Karpas-422 (cell line): Measurements from ENCODE around the gene SRA1. TPM values are rescaled to one million over a fixed set of nuclear protein-coding genes. Genes with fewer than 3 reads are reported as not detected.

Source experiments
- DNase-seq: peaks from one replicate; pipeline ENCODE4 v3.0.0-alpha.2; 2015
- H2AFZ ChIP-seq: fragments of 200-600 bp; sonication (generic); 2 replicates; pipeline ENCODE4 v1.6.1; 2014; ENCODE audit warnings: antibody characterized with exemption, low read length, mixed read lengths
- H3K27ac ChIP-seq: fragments of 200-600 bp; sonication (generic); 2 replicates; pipeline ENCODE4 v1.5.1; 2014; ENCODE audit warnings: mild to moderate bottlenecking, low read length, moderate library complexity
- H3K27me3 ChIP-seq: fragments of 200-600 bp; sonication (generic); 2 replicates; pipeline ENCODE4 v1.6.1; 2014; ENCODE audit warnings: low read length, mixed read lengths
- H3K36me3 ChIP-seq: fragments of 200-600 bp; sonication (generic); 2 replicates; pipeline ENCODE4 v1.6.1; 2014; ENCODE audit warnings: low read length, mixed read lengths; ENCODE audit not compliant: insufficient read depth
- H3K4me1 ChIP-seq: fragments of 200-600 bp; sonication (generic); 2 replicates; pipeline ENCODE4 v1.6.1; 2014; ENCODE audit warnings: mild to moderate bottlenecking, low read length, mixed read lengths
- H3K4me2 ChIP-seq: fragments of 200-600 bp; sonication (generic); 2 replicates; pipeline ENCODE4 v1.6.1; 2014; ENCODE audit warnings: low read length, low read depth, mild to moderate bottlenecking; ENCODE audit not compliant: poor library complexity, severe bottlenecking
- H3K4me3 ChIP-seq: fragments of 200-600 bp; sonication (generic); 2 replicates; pipeline ENCODE4 v1.5.1; 2014; ENCODE audit warnings: mild to moderate bottlenecking, antibody characterized with exemption, low read length, mixed read lengths
- H3K79me2 ChIP-seq: fragments of 200-600 bp; sonication (generic); 2 replicates; pipeline ENCODE4 v1.6.1; 2014; ENCODE audit warnings: mild to moderate bottlenecking, low read length, mixed read lengths
- H3K9ac ChIP-seq: fragments of 200-600 bp; sonication (generic); 2 replicates; pipeline ENCODE4 v1.6.0; 2014; ENCODE audit warnings: low read length
- H3K9me2 ChIP-seq: fragments of 200-600 bp; sonication (generic), shearing (Covaris generic); replicated peaks from 2 replicates; pipeline ENCODE4 v1.6.0; 2014; ENCODE audit warnings: mild to moderate bottlenecking, low read length, moderate library complexity; ENCODE audit not compliant: insufficient read depth
- H3K9me3 ChIP-seq: fragments of 300-700, 200-600 bp; sonication (generic); 2 replicates; pipeline ENCODE4 v1.6.1; 2014; ENCODE audit warnings: low read length, mixed read lengths
- H4K20me1 ChIP-seq: fragments of 200-600 bp; sonication (generic); 2 replicates; pipeline ENCODE4 v1.6.1; 2014; ENCODE audit warnings: mild to moderate bottlenecking, antibody characterized with exemption, low read length, low read depth; ENCODE audit not compliant: insufficient read depth
- small RNA-seq: library from RNA; depleted of rRNA; stranded (forward); fragments of <200 nt; gene quantifications from one replicate; pipeline ENCODE3, GENCODE V24; 2014
- total RNA-seq: library from RNA; depleted of rRNA; stranded (reverse); fragments of >200 nt; shearing (Covaris generic); gene quantifications from 2 replicates; pipeline ENCODE4 v1.2.3, GENCODE V29; 2014; ENCODE audit warnings: low replicate concordance; rRNA removed

Gene SRA1
- total RNA-seq, 1 experiment from 2014 or later = 27.1 TPM

DNA sequence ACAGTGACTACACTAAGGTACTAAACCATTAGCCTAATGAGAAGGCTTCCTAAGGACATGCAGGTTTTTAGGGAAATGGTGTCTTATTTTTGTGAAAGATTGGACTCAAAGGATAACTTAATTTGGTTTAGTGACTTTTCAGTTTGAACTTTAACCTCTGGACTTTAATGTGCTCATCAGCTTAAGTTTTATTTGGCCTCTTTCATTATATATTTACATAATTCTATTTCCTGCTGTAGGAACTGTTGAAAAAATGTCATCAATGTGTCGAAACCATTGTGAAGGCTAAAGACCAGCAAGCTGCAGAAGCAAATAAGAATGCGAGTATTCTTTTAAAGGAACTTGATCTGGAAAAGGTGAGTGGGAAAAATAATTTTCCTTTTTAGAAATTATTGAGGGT is 44.1 kb downstream of the SRA1 start:
- peaks cover 47% of the 10 kb centered on the region for H3K36me3 ChIP-seq
- DNase-seq = no peak

GRCh38 chr5:140509898-140510297 is 47.4 kb downstream of the SRA1 start:
- Histone ChIP-seq H3K4me3 (no peak overlapping the region), H3K9me2 (no peaks in the 10 kb centered on the region), H2AFZ (no peak overlapping the region), H3K9me3 (no peaks in the 10 kb centered on the region), H4K20me1 (no peaks in the 10 kb centered on the region), H3K27ac (no peak overlapping the region), H3K79me2 (peaks cover 3% of the 10 kb centered on the region; the same call in 1 of the 2 replicates), H3K4me1 (no peaks in the 10 kb centered on the region), H3K27me3 (no peaks in the 10 kb centered on the region), H3K4me2 (no peak overlapping the region), H3K36me3 (peaks cover 74% of the 10 kb centered on the region), H3K9ac (no peak overlapping the region)
- DNase-seq = no peak

More for the DNA sequence above, 44.1 kb downstream of the SRA1 start:
- no peak overlapping the region for H2AFZ ChIP-seq
- no peaks in the 10 kb centered on the region for H3K9me2 ChIP-seq
- H3K79me2 ChIP-seq = peaks cover 3% of the 10 kb centered on the region; the same call in 1 of the 2 replicates
- no peaks in the 10 kb centered on the region for H3K4me1 ChIP-seq
- H3K27ac ChIP-seq = no peak overlapping the region
- no peak overlapping the region for H3K4me3 ChIP-seq
- H3K27me3 ChIP-seq = no peaks in the 10 kb centered on the region
- no peaks in the 10 kb centered on the region for H3K9me3 ChIP-seq
- no peak overlapping the region for H3K4me2 ChIP-seq
- H4K20me1 ChIP-seq = no peaks in the 10 kb centered on the region
- no peak overlapping the region for H3K9ac ChIP-seq

DNA sequence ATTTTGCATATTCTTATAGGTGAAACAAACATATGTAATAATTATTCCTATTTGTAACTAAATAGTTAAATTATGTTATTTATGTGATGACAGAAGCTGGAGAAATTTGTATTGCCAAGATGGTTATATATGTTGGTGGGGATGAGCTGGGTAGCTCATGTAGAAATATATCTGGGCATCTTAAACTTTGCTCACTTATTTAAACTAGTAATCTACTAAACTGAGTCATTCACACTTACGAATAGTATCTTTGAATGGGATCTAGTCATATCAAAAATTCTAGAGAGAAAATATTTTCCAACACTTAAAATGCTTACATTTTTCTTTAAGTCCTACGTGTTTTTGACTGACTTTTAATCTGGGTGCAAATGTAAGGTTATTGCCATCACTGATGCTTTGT is 54.4 kb downstream of the SRA1 start:
- Histone ChIP-seq H3K27ac (no peak overlapping the region), H4K20me1 (no peaks in the 10 kb centered on the region), H2AFZ (no peak overlapping the region), H3K4me1 (no peaks in the 10 kb centered on the region), H3K9ac (no peak overlapping the region), H3K36me3 (peaks cover 42% of the 10 kb centered on the region), H3K4me2 (no peak overlapping the region), H3K27me3 (no peaks in the 10 kb centered on the region), H3K4me3 (no peak overlapping the region), H3K9me3 (no peaks in the 10 kb centered on the region), H3K9me2 (no peaks in the 10 kb centered on the region), H3K79me2 (peaks cover 30% of the 10 kb centered on the region)
- no peak for DNase-seq

Small RNAs within 50 kb of the gene (small RNA-seq; reads per million reads assigned to genes)
- gene RF00279 (0.36 reads per million), gene RF00443 (not detected)

Other genes starting within 250 kb of the SRA1 start
- 1.3 and 1.8 TPM in 2 replicates for gene HBEGF, start 210.9 kb downstream of the SRA1 start, total RNA-seq
- not detected in 2 replicates for gene SLC4A9, start 197.3 kb downstream of the SRA1 start, total RNA-seq
- gene ANKHD1, start 155.6 kb downstream of the SRA1 start, total RNA-seq = 110 and 119 TPM in 2 replicates
- 7.3 and 12.2 TPM in 2 replicates for gene EIF4EBP3, start 9.8 kb downstream of the SRA1 start, total RNA-seq
- 33.2 and 42.2 TPM in 2 replicates for gene APBB3, start 7.1 kb upstream of the SRA1 start, total RNA-seq
- gene SLC35A4, start 7.4 kb upstream of the SRA1 start, total RNA-seq = 19.0 and 33.5 TPM in 2 replicates
- gene CD14, start 75.7 kb upstream of the SRA1 start, total RNA-seq = not detected in 2 replicates
- gene TMCO6, start 82.0 kb upstream of the SRA1 start, total RNA-seq = 23.8 and 29.9 TPM in 2 replicates
- 126 and 131 TPM in 2 replicates for gene NDUFA2, start 90.2 kb upstream of the SRA1 start, total RNA-seq
- 101 and 106 TPM in 2 replicates for gene IK, start 90.4 kb upstream of the SRA1 start, total RNA-seq
- gene WDR55, start 107.4 kb upstream of the SRA1 start, total RNA-seq = 15.9 and 21.5 TPM in 2 replicates
- 0.71 and 2.0 TPM in 2 replicates for gene DND1, start 116.1 kb upstream of the SRA1 start, total RNA-seq
- gene HARS1, start 133.9 kb upstream of the SRA1 start, total RNA-seq = 29.9 and 61.0 TPM in 2 replicates
- gene HARS2, start 134.0 kb upstream of the SRA1 start, total RNA-seq = 18.1 and 18.3 TPM in 2 replicates
- gene ZMAT2, start 143.0 kb upstream of the SRA1 start, total RNA-seq = 18.1 and 20.6 TPM in 2 replicates
- not detected in 2 replicates for gene PCDHA1, start 228.7 kb upstream of the SRA1 start, total RNA-seq
- gene PCDHA2, start 237.4 kb upstream of the SRA1 start, total RNA-seq = not detected in 2 replicates
- gene PCDHA3, start 243.6 kb upstream of the SRA1 start, total RNA-seq = not detected in 2 replicates
- not detected in 2 replicates for gene PCDHA4, start 249.6 kb upstream of the SRA1 start, total RNA-seq